ENCODE results near the gene VTI1A. TPM values are rescaled to one million over a fixed set of nuclear protein-coding genes. Genes with fewer than 3 reads are reported as not detected.
A peak's percentile ranks its signal among the peaks of the same experiment; 100 is the strongest.

The VTI1A gene
- polyA plus RNA-seq, 2 of the 4 experiments (the other 2 are of a cell fraction) = 17.0 to 25.3 TPM

- DNase-seq (ENCODE audit: low read depth in 1 of 2, low spot score in 1 of 2) (no peak), ATAC-seq (no peak), FAIRE-seq (no peak)
- Histone ChIP-seq H3K4me2 (no peak overlapping the region), H3K27ac (no peak overlapping the region), H3K4me3 (no peak overlapping the region), H3K9me3 (no peaks in the 10 kb centered on the region), H3K4me1 (peaks cover 31% of the 10 kb centered on the region)
- ChIA-PET POLR2A (no interaction called here), CTCF (no interaction called here)
- 87% methylated on average over 2 of the region's 2 CpGs for WGBS (ENCODE audit: missing lambda C conversion rate)
- TF ChIP-seq FOXS1 (CRISPR knock-in tag; IDR thresholded peaks at IDR 0.05) (no peak), NFE2L2 (conservative IDR thresholded peaks at IDR 0.05; ENCODE audit: low read length) (no peak), HOXB13 (CRISPR knock-in tag; IDR thresholded peaks at IDR 0.05; ENCODE audit: low read depth) (no peak), MYC (IDR thresholded peaks at IDR 0.05; ENCODE audit: borderline replicate concordance, low read length) (no peak), FOSB (CRISPR knock-in tag; IDR thresholded peaks at IDR 0.05) (no peak), ZFP36 (IDR thresholded peaks at IDR 0.05; ENCODE audit: borderline replicate concordance, partially characterized antibody) (no peak), TFCP2L1 (CRISPR knock-in tag; IDR thresholded peaks at IDR 0.05) (no peak), NR3C1 (IDR thresholded peaks at IDR 0.05) (no peak), JUN (IDR thresholded peaks at IDR 0.05) (no peak), POLR2AphosphoS2 (conservative IDR thresholded peaks at IDR 0.05; ENCODE audit: low read length) (no peak), CHD4 (IDR thresholded peaks at IDR 0.05; ENCODE audit: borderline replicate concordance) (no peak), USF2 (IDR thresholded peaks at IDR 0.05) (no peak)
- TF ChIP-seq, protein P1, sequence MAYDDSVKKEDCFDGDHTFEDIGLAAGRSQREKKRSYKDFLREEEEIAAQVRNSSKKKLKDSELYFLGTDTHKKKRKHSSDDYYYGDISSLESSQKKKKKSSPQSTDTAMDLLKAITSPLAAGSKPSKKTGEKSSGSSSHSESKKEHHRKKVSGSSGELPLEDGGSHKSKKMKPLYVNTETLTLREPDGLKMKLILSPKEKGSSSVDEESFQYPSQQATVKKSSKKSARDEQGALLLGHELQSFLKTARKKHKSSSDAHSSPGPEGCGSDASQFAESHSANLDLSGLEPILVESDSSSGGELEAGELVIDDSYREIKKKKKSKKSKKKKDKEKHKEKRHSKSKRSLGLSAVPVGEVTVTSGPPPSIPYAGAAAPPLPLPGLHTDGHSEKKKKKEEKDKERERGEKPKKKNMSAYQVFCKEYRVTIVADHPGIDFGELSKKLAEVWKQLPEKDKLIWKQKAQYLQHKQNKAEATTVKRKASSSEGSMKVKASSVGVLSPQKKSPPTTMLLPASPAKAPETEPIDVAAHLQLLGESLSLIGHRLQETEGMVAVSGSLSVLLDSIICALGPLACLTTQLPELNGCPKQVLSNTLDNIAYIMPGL (CRISPR knock-in tag; IDR thresholded peaks at IDR 0.05; ENCODE audit: borderline replicate concordance) = no peak
- TF ChIP-seq, protein P2, sequence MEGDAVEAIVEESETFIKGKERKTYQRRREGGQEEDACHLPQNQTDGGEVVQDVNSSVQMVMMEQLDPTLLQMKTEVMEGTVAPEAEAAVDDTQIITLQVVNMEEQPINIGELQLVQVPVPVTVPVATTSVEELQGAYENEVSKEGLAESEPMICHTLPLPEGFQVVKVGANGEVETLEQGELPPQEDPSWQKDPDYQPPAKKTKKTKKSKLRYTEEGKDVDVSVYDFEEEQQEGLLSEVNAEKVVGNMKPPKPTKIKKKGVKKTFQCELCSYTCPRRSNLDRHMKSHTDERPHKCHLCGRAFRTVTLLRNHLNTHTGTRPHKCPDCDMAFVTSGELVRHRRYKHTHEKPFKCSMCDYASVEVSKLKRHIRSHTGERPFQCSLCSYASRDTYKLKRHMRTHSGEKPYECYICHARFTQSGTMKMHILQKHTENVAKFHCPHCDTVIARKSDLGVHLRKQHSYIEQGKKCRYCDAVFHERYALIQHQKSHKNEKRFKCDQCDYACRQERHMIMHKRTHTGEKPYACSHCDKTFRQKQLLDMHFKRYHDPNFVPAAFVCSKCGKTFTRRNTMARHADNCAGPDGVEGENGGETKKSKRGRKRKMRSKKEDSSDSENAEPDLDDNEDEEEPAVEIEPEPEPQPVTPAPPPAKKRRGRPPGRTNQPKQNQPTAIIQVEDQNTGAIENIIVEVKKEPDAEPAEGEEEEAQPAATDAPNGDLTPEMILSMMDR (IDR thresholded peaks at IDR 0.05) = no peak
- TF ChIP-seq, protein P3, sequence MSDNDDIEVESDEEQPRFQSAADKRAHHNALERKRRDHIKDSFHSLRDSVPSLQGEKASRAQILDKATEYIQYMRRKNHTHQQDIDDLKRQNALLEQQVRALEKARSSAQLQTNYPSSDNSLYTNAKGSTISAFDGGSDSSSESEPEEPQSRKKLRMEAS (IDR thresholded peaks at IDR 0.05) = no peak
These were observed 266.4 kb downstream of the VTI1A start for GRCh38 chr10:112713411-112713810.

GRCh38 chr10:112715581-112715980 lies 268.6 kb downstream of the VTI1A start:
- 93% methylated on average over 5 of the region's 5 CpGs for WGBS (ENCODE audit: missing lambda C conversion rate)
- ATAC-seq = no peak
- H3K27ac ChIP-seq = peak overlapping the region; percentile 50 to 74; a peak in 4 of 6 replicates
- no peak for FAIRE-seq
- ChIA-PET POLR2A (no interaction called here), CTCF (no interaction called here)
- no peak for DNase-seq (ENCODE audit: low read depth in 1 of 2, low spot score in 1 of 2)
- no peak overlapping the region for H3K4me3 ChIP-seq
- no peak overlapping the region for H3K4me2 ChIP-seq
- peaks cover 31% of the 10 kb centered on the region for H3K4me1 ChIP-seq
- TF ChIP-seq RFX5 (IDR thresholded peaks at IDR 0.05) (no peak), EHF (CRISPR knock-in tag; IDR thresholded peaks at IDR 0.05) (no peak), FOXS1 (CRISPR knock-in tag; IDR thresholded peaks at IDR 0.05) (no peak), CBX8 (IDR thresholded peaks at IDR 0.05) (no peak)
- no peaks in the 10 kb centered on the region for H3K9me3 ChIP-seq

- Histone ChIP-seq H3K4me3 (no peak overlapping the region), H3K27ac (peak overlapping the region; percentile 50 to 74; a peak in 5 of 6 replicates), H3K9me3 (no peaks in the 10 kb centered on the region), H3K4me2 (peak overlapping the region; percentile 59; the same call in 1 of the 3 replicates), H3K4me1 (peaks cover 31% of the 10 kb centered on the region)
- ATAC-seq = no peak
- no peak for FAIRE-seq
- WGBS (ENCODE audit: missing lambda C conversion rate) = 92% methylated on average over 3 of the region's 3 CpGs
- ChIA-PET CTCF (interaction anchor here (0.7 to 1.4 kb wide), 2 partner anchors 9 to 669 kb away, joined by 3 read pairs; no protein-coding TSS in a partner anchor), POLR2A (no interaction called here)
- no peak for DNase-seq (ENCODE audit: low read depth in 1 of 2, low spot score in 1 of 2)
- TF ChIP-seq RNF2 (IDR thresholded peaks at IDR 0.05; ENCODE audit: borderline replicate concordance, low read depth) (no peak), POLR2A (IDR thresholded peaks at IDR 0.05; ENCODE audit: low read length) (no peak), JUN (IDR thresholded peaks at IDR 0.05) (no peak), RFX5 (IDR thresholded peaks at IDR 0.05) (no peak), ZNF302 (CRISPR knock-in tag; IDR thresholded peaks at IDR 0.05) (no peak), ZC3H11A (IDR thresholded peaks at IDR 0.05) (no peak), FOSL2 (IDR thresholded peaks at IDR 0.05) (no peak), FOSL2 (CRISPR knock-in tag; IDR thresholded peaks at IDR 0.05) (no peak), HDAC2 (IDR thresholded peaks at IDR 0.05) (no peak), MAZ (IDR thresholded peaks at IDR 0.05; ENCODE audit: borderline replicate concordance, low read depth, low read length) (no peak)
- TF ChIP-seq, protein P1 (CRISPR knock-in tag; IDR thresholded peaks at IDR 0.05; ENCODE audit: borderline replicate concordance) = no peak
- TF ChIP-seq, protein P3 (IDR thresholded peaks at IDR 0.05) = no peak
- TF ChIP-seq, protein P4, sequence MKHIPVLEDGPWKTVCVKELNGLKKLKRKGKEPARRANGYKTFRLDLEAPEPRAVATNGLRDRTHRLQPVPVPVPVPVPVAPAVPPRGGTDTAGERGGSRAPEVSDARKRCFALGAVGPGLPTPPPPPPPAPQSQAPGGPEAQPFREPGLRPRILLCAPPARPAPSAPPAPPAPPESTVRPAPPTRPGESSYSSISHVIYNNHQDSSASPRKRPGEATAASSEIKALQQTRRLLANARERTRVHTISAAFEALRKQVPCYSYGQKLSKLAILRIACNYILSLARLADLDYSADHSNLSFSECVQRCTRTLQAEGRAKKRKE (CRISPR knock-in tag; IDR thresholded peaks at IDR 0.05; ENCODE audit: low read depth) = no peak
These were observed 269.1 kb downstream of the VTI1A start for GRCh38 chr10:112716076-112716475.

Measured in A549 (cell line).